Right forelimb (tissue), 1 donor: ENCODE results near the gene SLC5A8.

Source experiments
- DNase-seq: peaks from one replicate; pipeline ENCODE4 v3.0.0-alpha.2; 2018

Gene SLC5A8, protein sequence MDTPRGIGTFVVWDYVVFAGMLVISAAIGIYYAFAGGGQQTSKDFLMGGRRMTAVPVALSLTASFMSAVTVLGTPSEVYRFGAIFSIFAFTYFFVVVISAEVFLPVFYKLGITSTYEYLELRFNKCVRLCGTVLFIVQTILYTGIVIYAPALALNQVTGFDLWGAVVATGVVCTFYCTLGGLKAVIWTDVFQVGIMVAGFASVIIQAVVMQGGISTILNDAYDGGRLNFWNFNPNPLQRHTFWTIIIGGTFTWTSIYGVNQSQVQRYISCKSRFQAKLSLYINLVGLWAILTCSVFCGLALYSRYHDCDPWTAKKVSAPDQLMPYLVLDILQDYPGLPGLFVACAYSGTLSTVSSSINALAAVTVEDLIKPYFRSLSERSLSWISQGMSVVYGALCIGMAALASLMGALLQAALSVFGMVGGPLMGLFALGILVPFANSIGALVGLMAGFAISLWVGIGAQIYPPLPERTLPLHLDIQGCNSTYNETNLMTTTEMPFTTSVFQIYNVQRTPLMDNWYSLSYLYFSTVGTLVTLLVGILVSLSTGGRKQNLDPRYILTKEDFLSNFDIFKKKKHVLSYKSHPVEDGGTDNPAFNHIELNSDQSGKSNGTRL

GRCh38 chr12:101209319-101210302 lies at the start of gene SLC5A8:
Gene SLC5A8, minus strand, starts transcription at chr12:101210238. Its CDS starts 390 bp downstream, at chr12:101209848.
- DNase-seq, result no peak

- DNase-seq, result no peak
These were observed 47.3 kb upstream of the SLC5A8 start for GRCh38 chr12:101257357-101257756.

GRCh38 chr12:101256266-101256665 lies 46.2 kb upstream of the SLC5A8 start:
- no peak for DNase-seq

- no peak for DNase-seq
These were observed 33.6 kb upstream of the SLC5A8 start for GRCh38 chr12:101243616-101244015.

DNA sequence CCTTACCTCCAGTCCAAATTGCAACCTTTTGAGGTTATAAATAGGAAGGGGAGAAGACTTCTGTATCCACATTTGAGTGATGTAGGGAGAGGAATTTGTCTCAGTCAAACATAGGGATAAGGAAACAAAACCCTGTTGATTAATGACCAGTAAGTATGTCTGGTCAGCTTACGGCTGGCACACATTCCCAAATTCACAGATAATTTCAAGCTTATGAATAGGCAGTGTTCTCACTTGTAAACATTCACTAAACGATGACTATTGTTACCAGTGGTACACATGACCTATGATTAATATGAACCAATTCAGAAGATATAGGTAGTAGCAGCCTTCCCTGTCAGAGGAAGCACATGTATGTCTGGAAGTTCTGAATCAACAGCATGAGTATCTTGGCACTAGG lies 33.0 kb upstream of the SLC5A8 start:
- no peak for DNase-seq

GRCh38 chr12:101238800-101239329 lies 28.8 kb upstream of the SLC5A8 start:
- no peak for DNase-seq

DNA sequence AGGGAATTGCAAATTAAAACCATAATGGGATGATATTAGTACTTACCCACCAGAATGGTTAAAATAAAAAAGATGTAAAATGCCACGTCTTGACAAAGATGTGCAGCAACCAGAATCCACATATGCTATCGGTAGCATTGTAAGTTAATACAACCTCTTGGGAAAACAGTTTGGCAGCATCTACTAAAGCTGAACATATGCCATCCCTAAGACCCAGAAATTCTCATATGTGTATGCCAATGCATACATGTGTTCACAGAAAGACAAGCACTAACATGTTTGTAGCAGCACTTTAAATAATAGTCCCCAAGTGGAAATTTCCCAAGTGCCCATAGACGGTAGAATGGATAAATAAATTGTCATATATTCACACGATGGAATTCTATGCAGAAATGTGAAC lies 28.3 kb upstream of the SLC5A8 start:
- no peak for DNase-seq

DNA sequence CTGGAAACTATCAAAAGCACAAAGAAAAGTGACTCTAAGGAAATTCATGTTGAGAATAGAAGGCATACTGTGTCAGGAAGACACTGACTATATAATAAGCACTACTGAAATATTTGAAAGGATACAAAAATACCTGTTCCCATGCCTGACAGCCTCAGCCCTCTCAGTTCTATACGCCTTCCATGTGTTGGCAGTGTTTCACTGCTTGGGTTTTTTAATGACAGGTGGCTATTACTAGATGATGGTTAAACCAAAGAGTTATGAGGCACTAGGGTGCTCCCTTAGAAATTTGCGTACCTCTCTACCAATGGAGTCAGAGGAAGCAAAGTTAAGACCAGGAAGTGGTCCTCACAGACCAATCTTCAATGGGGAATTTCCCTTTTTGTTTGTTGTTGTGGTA lies 25.6 kb upstream of the SLC5A8 start:
- DNase-seq, result no peak

DNA sequence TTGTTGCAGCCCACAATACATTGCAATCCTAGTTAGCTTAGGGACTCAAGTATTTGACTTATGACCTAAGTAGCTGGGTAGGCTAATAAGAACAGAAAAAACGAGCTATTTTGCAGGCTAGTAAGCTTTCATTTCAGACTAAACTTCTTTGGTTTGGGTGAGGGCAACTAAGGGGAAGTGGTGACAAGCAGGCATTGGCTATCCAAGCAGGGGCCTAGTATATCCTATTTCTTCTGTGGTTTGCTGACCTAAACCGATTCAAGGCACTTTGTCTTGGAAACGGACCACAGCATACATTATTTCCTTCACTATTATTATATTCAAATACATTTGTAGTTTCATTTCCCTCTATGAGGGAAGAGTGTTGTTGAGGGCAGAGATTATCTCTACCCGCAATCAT lies 21.6 kb upstream of the SLC5A8 start:
- DNase-seq, result no peak

DNA sequence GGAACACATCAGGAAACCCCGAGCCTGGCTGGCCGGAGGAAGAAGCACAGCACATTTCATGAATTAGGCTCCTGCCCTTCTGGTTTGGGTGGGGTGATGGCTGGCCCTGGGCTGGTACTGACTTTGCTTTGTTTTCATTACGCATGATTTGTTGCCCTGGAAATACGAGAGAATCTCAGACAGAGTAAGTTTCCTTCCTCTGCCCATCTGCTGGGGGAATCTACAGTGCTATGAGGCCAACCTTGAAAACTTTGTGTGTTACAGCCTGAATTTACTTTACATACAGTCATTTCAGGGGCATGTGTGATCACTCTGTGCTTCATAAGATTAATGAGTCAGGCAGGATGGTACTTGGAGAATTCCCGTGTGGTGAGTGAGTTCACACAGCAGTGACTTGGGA lies 20.5 kb upstream of the SLC5A8 start:
- DNase-seq, result no peak

DNA sequence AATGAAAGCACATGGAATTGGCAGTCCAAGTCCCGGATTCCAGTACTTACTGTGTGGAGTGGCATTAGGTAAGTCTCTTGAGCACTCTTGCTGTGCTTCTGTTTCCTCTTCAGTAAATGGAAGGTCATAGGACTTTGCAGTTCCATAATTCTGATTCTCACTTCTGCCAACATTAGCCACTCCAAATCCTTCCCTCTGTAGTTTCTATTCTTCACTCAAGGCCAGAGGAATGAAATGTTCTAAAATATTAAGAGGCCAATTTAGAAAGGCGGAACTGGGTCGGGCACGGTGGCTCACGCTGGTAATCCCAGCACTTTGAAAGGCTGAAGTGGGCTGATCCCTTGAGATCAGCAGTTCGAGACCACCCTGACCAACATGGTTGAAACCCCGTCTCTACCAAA lies 19.8 kb upstream of the SLC5A8 start:
- DNase-seq, result no peak

GRCh38 chr12:101221301-101221700 lies 11.3 kb upstream of the SLC5A8 start:
- DNase-seq, result no peak

- no peak for DNase-seq
These were observed 6.8 kb upstream of the SLC5A8 start for GRCh38 chr12:101216810-101217209.

DNA sequence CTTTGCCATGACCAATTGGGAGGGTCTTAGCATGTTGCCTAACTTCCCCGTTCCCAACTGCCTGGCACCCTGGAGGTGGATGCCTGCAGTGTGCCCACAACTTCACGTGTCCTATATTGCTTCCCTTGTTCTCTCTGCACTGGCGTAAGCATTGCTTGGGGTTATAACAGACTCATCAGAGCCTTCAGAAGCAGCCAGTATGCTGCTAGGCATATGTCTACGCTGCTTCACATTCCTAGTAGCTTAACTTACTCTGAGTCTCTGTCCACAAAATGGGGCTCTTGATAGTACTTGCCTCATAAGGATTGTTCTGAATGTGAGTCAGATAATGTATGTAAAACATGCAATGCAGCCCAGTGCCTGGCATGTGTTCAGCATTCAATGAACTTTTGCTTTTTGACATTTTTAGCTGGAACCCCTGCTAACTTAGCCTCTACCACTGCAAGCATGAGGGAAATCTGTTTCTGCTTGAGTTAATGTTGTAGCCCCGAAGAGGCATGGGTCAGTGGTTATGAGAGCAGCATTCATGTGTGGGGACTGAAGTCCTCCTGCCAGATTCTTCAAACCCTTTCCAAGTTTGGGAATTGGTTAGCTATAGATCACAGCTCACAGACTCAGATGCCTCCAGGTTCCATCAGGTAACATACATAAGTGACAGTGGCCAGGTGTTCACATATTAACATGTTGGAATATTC lies 2.8 kb downstream of the SLC5A8 start:
- DNase-seq, result no peak

DNA sequence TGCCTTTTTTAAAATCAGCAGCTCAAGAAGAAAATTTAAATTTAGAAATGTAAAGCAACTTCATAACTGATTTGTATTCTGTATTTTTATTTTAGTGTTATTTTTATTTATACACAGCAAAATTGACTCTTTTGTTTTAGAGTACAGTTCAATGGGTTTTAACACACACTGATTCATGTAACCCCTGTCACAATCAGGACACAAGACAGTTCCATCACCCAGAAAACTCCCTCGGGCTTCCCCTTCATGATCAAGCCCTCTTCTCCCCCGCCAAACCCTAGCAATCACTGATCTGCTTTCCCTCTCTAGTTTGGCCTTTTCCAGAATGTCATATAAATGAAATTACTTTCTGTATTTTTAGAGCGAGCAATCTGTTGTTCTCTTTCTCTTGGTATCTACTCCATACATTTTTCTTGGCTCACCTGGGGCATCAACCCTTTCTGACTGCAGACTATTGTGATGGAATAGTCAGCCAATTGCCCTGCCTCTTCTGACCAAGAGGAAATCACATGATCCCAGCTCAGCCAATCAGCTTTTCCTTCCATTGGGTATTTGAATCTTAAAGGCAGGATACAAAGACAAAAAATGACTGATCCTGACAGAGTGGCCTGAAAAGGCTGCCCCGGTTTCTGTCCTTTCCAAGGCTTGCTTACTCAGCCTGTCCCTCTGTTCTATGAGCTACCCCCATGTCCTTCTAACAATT lies 5.3 kb downstream of the SLC5A8 start:
- no peak for DNase-seq

DNA sequence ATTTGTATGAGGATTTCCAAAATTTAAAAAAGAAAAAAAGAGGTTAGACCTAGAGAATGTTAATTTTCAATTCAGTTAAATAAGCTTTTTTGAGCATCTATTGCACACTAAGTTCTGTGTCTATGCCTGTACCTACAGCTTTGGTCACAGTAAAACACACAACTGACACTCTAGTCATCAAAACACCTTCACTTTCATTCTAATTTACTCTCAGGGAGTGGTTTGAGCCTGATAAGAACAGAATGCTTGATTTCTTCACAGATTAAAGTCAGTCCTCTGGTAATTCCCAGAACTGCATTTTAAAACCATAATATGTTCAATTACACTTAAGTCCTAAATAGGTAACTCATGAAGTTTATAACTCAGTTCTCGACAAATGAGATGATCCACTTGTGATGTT lies 9.2 kb downstream of the SLC5A8 start:
- no peak for DNase-seq

- DNase-seq, result no peak
These were observed 9.9 kb downstream of the SLC5A8 start for GRCh38 chr12:101200145-101200544.

GRCh38 chr12:101186291-101186690 lies 23.7 kb downstream of the SLC5A8 start:
- DNase-seq, result no peak

DNA sequence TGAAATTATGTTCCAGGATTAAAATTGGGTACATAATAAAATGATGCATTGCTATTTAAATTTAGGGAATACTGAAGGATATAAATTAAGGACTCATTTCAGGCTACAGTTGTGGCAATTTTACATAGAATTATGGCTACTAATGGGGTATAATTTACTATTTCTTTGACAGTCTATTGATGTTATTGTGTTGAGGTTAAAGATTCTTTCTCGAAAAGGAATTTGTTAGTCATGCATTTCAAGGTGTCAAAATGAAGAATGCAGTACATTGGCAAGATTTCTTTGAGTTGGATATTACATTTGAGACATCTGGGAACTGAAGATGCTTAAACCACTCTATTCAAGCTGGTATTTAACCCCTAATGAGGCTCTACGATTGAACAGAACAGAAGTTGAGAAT lies 28.3 kb downstream of the SLC5A8 start:
- no peak for DNase-seq

- no peak for DNase-seq
These were observed 35.5 kb downstream of the SLC5A8 start for GRCh38 chr12:101174541-101174940.

- no peak for DNase-seq
These were observed 36.8 kb downstream of the SLC5A8 start for GRCh38 chr12:101173197-101173749.
